Left ventricle myocardium superior (tissue), 1 donor: ENCODE data around the gene APEH. TPM values are rescaled to one million over a fixed set of nuclear protein-coding genes. Genes with fewer than 3 reads are reported as not detected.

Experiments used
- total RNA-seq: library from RNA; stranded (reverse); fragmentation: NEBNext Ultra II Directional; extraction: Animal tissue kit (Norgen Biotek cat#: 25700); gene quantifications from one replicate; pipeline ENCODE4 v1.2.1, GENCODE V29; 2021
- donor health status: DM: no; HTN: yes; CAD: no; lungs with severe emphysema.

The APEH gene
- total RNA-seq, 1 donor from 2014 or later: 113 TPM

Other genes starting within 250 kb of the APEH start
- 16.8 TPM for gene NICN1, start 245.0 kb upstream of the APEH start, total RNA-seq
- 144 TPM for gene DAG1, start 204.1 kb upstream of the APEH start, total RNA-seq
- gene BSN, start 119.9 kb upstream of the APEH start, total RNA-seq: 0.30 TPM
- gene MST1, start 15.1 kb downstream of the APEH start, total RNA-seq: 6.6 TPM
- 45.3 TPM for gene RNF123, start 15.2 kb downstream of the APEH start, total RNA-seq
- not detected for gene AMIGO3, start 45.3 kb downstream of the APEH start, total RNA-seq
- gene GMPPB, start 49.6 kb downstream of the APEH start, total RNA-seq: 16.4 TPM
- 18.5 TPM for gene IP6K1, start 112.2 kb downstream of the APEH start, total RNA-seq
- not detected for gene CDHR4, start 125.5 kb downstream of the APEH start, total RNA-seq
- 1.7 TPM for gene INKA1, start 128.9 kb downstream of the APEH start, total RNA-seq
- 26.7 TPM for gene UBA7, start 139.6 kb downstream of the APEH start, total RNA-seq
- 1.2 TPM for gene TRAIP, start 182.2 kb downstream of the APEH start, total RNA-seq
- not detected for gene CAMKV, start 195.6 kb downstream of the APEH start, total RNA-seq
- gene MST1R, start 229.5 kb downstream of the APEH start, total RNA-seq: 2.3 TPM